GM18873 (cell line): ENCODE data around the gene GLIPR1L2.

ENCODE experiments used
- ATAC-seq: cut with Tn5 transposase; IDR thresholded peaks from one replicate; pipeline ENCODE4 v1.9.1; 2021; ENCODE audit warnings: mild to moderate bottlenecking, moderate library complexity, moderate number of reproducible peaks; ENCODE audit not compliant: unreplicated experiment, low FRiP score

The GLIPR1L2 gene

DNA sequence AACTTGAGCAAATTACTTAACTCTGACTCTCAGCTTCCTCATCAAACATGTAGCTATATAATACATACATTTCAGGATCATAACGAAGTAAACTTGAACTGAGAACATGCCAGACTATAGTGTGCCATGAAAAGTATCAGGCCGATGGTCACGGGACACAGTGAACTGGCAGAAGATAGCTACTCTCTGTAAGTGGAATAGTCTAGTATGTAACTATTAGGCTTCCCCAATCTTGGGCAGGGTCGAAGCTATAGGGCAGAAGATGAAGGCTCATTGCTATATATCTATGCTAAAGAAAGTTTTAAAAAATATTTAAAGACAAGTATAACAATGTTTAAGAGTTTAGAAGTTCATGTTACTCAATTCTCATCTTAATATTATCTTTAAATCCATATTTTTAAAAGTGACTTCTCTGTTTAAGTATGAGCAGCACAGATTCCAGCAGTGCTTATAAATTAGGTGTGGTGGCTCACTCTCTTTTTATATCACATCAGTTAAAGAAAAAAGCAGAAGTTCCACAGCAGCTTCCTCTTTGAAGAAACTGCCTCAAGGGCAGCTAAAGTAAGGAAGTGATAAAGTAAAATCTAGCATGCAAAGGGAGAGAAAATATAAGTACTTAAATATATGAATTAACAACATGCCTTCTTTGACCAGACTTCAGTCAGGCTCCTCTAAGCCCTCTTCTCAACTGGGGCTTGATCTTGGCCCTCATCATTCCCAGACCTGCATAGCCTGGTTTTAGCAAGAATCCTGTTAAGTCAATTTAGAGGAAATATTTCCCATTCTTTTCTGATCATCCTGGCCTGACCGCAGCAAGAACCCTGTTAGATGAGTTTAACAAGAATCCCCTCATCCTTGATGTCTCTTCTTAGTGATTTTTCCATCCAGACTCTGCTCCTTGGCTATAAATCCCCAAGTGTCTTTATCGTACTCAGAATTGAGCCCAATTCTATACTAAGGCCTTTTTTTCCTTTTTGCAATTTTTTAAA, 81.3 kb downstream of the GLIPR1L2 start:
- no peak for ATAC-seq

DNA sequence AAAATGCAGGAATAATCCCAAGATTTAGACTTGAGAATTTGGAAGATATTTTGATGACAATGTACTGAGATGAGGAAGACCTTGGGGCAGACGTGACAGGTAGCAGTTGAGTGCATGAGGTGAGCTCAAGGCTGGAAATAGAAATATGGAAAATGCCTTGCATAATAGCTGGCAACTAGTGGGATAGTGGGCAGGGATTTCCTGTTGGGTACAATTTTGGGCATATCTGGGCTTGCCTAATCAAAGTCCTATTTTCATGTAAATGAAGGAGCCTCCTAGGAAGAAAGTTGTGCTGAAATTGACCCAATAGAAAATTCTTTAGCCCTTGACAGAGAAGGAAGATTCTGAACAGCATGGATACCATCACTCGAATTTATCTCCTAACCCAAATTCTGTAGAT, 83.2 kb downstream of the GLIPR1L2 start:
- ATAC-seq = no peak

DNA sequence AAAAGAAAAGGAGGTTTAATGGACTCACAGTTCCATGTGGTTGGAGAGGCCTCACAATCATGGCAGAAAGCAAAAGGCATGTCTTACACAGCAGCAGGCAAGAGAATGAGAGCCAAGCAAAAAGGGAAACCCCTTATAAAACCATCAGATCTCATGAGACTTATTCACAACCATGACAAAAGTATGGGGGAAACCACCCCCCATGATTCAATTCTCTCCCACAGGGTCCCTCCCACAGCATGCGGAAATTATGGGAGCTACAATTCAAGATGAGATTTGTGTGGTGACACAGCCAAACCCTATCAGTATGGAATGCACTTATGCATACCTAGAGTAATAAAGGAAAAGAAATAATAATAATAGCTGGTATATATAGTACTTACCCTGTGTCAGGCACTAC, 85.2 kb downstream of the GLIPR1L2 start:
- no peak for ATAC-seq

DNA sequence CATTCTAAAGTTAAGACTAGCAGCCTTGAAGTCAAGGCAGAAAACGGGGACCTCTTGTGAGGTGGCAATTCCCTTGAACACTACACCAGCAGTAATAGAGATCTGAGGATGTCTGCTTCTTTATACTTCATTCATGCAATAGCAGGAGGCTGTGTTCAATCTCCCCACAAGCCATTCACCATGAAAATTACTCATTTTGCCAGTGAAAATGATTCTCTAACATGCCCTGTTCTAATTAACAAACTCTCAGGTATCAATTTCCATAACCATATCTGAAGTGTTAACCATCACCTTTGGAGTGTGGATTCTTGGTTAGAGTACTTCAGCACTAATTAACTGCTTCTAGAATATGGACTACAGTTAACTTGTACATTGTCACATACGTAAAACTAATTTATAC, 86.2 kb downstream of the GLIPR1L2 start:
- no peak for ATAC-seq

DNA sequence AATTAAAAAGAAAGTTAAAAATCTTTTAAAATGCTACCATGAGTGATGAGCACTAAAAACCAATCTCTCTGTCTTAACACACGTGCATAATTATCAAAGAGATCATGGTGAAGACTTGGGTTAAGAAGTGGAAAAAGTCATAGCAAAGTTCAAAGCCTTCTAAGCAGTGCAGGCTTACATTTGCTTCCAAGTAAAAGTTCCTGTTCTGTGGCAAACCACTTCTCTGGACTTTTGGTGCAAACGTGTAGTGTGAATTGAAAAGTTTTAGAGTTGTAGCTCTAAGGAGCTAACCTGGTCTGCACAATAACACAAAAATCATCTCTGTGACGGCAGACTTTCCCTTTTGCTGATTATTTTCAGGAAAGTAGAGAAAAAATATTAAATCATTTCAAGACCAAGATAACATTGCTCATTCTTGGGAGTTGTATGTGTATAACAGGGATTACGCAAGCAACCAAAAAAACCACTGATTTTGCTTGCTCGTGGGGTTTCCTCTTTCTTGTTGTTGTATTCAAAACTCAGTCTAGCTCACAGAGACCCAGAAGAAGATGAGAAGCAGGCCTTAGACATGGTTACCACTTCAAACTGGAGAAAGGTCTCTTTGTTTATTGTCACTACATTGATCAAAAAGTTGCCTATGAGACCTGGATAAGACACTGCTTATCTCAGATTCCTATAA, 87.4 kb downstream of the GLIPR1L2 start:
- no peak for ATAC-seq

DNA sequence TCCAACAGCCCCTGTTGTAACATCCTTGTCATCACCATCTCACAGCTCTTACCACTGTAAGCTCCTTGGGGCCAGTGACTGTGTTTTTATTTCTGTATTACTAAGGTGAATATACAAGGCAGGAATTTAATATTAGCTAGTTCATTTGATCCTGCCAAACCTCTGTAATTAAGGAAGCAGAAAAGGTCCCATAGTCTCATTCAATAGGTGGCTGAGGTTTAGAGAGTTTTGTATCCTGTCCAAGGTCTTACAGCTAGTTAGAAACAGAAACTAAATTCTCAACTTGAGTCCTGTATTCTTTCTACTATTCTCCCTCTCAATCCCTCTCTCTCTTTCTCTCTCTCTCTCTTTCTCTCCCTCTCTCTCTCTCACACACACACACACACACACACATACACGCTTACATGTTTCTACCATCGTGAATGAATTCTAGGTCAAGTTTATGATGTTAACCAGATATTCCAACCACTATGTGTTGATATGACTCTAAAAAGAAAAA, 89.1 kb downstream of the GLIPR1L2 start:
- ATAC-seq = peak; percentile 29

DNA sequence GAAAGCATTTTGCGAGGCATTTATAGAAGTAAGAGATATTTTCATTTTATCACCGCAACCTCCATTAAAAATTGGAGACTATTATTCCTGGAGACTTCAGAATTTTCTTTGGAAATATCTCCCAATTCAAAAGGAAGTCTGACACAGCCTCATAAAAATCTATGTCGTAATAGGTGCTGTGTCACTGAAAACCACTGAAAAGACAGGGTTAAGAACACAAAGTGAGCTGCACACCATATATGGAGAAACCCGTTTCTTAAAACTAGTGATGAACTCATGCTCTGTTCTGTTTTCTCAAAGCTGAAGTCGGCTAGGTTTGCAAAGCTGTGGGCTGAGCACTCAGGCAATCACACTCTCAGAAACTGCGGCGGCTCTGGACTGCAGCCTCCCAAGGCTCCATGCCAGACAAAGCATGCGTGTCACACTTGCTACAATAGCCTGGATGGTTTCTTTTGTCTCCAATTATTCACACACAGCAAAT, 89.6 kb downstream of the GLIPR1L2 start, which contains the start of gene GLIPR1:
Gene GLIPR1 (plus strand): TSS at position 287 of the 481 bp plus-strand sequence. CDS start 126 bp downstream, at position 413.
- peak; percentile 91 for ATAC-seq

DNA sequence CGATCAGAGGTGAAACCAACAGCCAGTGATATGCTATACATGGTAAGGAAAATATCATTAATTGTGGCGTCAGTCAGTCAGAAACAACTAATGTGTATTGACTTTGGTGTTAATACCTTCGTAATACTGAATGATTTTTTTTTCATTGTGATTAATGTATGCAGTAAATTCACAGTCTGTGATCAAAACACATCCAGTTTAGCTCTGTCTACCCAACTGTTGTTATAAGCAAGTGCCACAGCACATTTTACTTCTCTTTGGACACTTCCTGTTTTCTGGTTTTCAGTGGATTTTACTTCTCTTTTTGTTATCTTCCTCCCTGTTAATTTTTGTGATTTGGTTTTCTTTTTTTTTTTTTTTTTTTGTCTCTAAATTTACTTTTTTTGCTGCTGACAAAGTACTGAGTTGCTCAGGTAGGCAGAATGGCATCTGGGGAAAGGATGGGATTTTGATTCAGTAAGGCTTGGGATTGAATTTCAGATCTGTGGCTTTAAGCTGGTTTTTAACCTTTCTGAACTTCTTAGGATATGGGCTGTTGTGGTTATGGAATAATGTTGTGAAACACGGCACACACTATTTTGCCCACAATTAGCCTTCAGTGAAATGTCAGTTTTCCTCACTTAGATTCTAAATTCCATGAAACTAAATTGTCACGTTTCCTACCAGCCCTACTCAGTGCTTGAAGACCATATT, 90.3 kb downstream of the GLIPR1L2 start:
- ATAC-seq = peak; percentile 15

DNA sequence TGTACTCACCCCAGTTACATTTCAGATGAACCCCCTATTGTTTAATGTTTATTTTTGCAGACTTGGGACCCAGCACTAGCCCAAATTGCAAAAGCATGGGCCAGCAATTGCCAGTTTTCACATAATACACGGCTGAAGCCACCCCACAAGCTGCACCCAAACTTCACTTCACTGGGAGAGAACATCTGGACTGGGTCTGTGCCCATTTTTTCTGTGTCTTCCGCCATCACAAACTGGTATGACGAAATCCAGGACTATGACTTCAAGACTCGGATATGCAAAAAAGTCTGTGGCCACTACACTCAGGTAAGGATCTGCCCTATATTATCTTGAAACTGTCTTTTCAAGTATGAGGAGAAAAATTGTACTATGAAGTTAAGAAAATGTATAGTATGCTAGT, 90.9 kb downstream of the GLIPR1L2 start:
- no peak for ATAC-seq
